ENCODE results near the gene CFAP97D1. TPM values are rescaled to one million over a fixed set of nuclear protein-coding genes. Genes with fewer than 3 reads are reported as not detected.
A peak's percentile ranks its signal among the peaks of the same experiment; 100 is the strongest.

CFAP97D1 gene
- total and polyA plus RNA-seq, 2 experiments from 2014 or later, result not detected

- no peaks in the 10 kb centered on the region for H3K36me3 ChIP-seq
- peaks cover 9% of the 10 kb centered on the region for H3K4me1 ChIP-seq (ENCODE audit: low read depth)
- DNase-seq (ENCODE audit: low read depth in 1 of 2, low spot score in 1 of 2), result no peak
- H3K4me3 ChIP-seq, result no peak overlapping the region
- H3K27ac ChIP-seq, result no peak overlapping the region
- no peaks in the 10 kb centered on the region for H3K9me3 ChIP-seq (ENCODE audit: low read depth)
- H3K27me3 ChIP-seq, result no peaks in the 10 kb centered on the region
- TF ChIP-seq, protein P1, sequence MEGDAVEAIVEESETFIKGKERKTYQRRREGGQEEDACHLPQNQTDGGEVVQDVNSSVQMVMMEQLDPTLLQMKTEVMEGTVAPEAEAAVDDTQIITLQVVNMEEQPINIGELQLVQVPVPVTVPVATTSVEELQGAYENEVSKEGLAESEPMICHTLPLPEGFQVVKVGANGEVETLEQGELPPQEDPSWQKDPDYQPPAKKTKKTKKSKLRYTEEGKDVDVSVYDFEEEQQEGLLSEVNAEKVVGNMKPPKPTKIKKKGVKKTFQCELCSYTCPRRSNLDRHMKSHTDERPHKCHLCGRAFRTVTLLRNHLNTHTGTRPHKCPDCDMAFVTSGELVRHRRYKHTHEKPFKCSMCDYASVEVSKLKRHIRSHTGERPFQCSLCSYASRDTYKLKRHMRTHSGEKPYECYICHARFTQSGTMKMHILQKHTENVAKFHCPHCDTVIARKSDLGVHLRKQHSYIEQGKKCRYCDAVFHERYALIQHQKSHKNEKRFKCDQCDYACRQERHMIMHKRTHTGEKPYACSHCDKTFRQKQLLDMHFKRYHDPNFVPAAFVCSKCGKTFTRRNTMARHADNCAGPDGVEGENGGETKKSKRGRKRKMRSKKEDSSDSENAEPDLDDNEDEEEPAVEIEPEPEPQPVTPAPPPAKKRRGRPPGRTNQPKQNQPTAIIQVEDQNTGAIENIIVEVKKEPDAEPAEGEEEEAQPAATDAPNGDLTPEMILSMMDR (IDR thresholded peaks at IDR 0.05; ENCODE audit: low read depth, low read length), result no peak
These were observed 47.4 kb downstream of the CFAP97D1 start for GRCh38 chr17:43827596-43827995.

DNA sequence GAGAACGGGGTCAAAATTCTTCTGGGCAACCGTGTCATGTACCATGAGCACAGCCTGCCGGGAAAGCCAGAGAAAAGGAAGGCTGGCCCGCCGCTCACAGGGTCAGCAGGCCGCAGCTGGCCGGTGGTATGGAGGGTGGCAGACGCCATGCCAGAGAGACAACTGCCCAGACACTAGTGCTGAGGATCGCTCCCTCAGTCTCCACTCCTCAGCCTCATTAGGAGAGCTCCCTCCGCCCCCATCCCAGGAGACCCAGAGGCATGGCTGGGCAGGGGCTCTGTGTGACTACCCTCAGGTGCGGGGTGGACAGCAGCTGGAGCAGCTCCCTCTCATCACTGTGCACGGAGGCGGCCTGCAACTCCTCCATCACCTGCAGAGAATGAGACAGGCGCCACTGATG, 49.5 kb downstream of the CFAP97D1 start:
- no peak overlapping the region for H3K4me3 ChIP-seq
- no peak for DNase-seq (ENCODE audit: low read depth in 1 of 2, low spot score in 1 of 2)
- H3K36me3 ChIP-seq, result no peaks in the 10 kb centered on the region
- H3K4me1 ChIP-seq (ENCODE audit: low read depth), result peaks cover 9% of the 10 kb centered on the region
- TF ChIP-seq, protein P1 (IDR thresholded peaks at IDR 0.05; ENCODE audit: low read depth, low read length), result no peak
- no peaks in the 10 kb centered on the region for H3K9me3 ChIP-seq (ENCODE audit: low read depth)
- H3K27me3 ChIP-seq, result no peaks in the 10 kb centered on the region
- H3K27ac ChIP-seq, result no peak overlapping the region

DNA sequence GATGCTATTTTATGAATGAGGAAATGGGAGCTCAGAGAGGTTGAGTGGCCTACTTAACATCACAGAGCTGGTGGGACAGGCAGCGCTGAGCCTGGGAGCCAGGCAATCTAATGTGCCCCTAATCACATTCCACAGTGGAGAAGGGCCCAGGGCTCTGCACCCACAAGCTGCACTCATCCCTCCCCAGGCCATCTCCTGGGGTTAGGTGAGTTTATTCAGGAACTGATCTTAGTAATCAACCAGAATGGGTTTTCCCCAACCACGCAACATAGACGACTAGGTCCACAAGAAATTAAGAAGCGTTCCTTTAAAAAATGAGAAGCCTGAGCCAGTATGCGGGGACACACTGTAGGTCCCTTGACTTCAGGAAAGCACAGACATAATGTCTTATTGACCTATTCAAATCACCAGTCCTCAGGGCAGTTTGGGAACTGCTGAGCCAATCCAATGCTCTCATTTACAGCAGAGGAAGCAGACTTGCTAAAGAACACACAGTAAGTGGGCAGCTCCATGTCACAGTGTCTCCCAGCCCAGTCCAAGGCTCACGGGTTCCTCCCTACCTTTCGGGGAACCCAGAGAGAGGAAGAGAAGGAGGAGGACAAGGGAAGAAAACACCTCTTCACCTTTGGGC, 50.4 kb downstream of the CFAP97D1 start:
- no peak overlapping the region for H3K4me3 ChIP-seq
- no peaks in the 10 kb centered on the region for H3K36me3 ChIP-seq
- DNase-seq (ENCODE audit: low read depth in 1 of 2, low spot score in 1 of 2), result no peak
- TF ChIP-seq, protein P1 (IDR thresholded peaks at IDR 0.05; ENCODE audit: low read depth, low read length), result no peak
- H3K9me3 ChIP-seq (ENCODE audit: low read depth), result no peaks in the 10 kb centered on the region
- peaks cover 9% of the 10 kb centered on the region for H3K4me1 ChIP-seq (ENCODE audit: low read depth)
- H3K27ac ChIP-seq, result no peak overlapping the region
- H3K27me3 ChIP-seq, result no peaks in the 10 kb centered on the region

DNA sequence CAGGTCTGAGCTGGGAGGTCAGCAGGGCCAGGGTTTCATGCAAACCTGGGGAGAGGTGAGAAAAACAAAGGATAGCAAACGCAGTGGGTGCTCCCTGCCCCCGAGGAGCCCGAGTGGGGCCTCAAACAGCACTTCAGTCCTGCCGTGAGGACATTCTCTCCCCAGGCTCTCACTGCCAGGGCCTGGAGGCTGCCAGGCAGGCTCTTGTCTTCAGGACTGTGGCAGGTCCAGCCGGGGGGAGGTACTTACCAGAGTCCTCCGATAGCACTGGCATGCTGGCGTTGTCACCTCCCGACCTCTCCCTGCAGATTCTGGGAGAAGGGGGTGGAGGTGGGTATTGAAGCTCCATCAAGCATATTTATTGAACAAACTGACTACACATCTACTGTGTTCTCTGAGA, 51.4 kb downstream of the CFAP97D1 start:
- TF ChIP-seq, protein P1 (IDR thresholded peaks at IDR 0.05; ENCODE audit: low read depth, low read length), result no peak
- peak in 1 of 2 donors; percentile 67 for DNase-seq (ENCODE audit: low read depth in 1 of 2, low spot score in 1 of 2)

GRCh38 chr17:43832168-43832975, 52.1 kb downstream of the CFAP97D1 start:
- peak overlapping the region; percentile 63 for H3K4me3 ChIP-seq
- DNase-seq (ENCODE audit: low read depth in 1 of 2, low spot score in 1 of 2), result peak; percentile 54 to 68
- no peaks in the 10 kb centered on the region for H3K9me3 ChIP-seq (ENCODE audit: low read depth)
- H3K27ac ChIP-seq, result no peak overlapping the region
- TF ChIP-seq, protein P1 (IDR thresholded peaks at IDR 0.05; ENCODE audit: low read depth, low read length), result no peak
- H3K4me1 ChIP-seq (ENCODE audit: low read depth), result peaks cover 9% of the 10 kb centered on the region
- no peaks in the 10 kb centered on the region for H3K27me3 ChIP-seq
- no peaks in the 10 kb centered on the region for H3K36me3 ChIP-seq

More for the DNA sequence above, 51.4 kb downstream of the CFAP97D1 start:
- no peak overlapping the region for H3K27ac ChIP-seq
- peaks cover 9% of the 10 kb centered on the region for H3K4me1 ChIP-seq (ENCODE audit: low read depth)
- H3K27me3 ChIP-seq, result no peaks in the 10 kb centered on the region
- no peak overlapping the region for H3K4me3 ChIP-seq
- no peaks in the 10 kb centered on the region for H3K36me3 ChIP-seq
- H3K9me3 ChIP-seq (ENCODE audit: low read depth), result no peaks in the 10 kb centered on the region
